TTC549 (cell line): Measurements from ENCODE around the gene MARS1.

ENCODE experiments used
- FAIRE-seq: peaks from 2 replicates; lab custom pipeline; 2012; peaks lifted over from hg19 to GRCh38; lab: Jason Lieb, UNC

MARS1 gene

GRCh38 chr12:57531836-57532235 lies 44.0 kb downstream of the MARS1 start:
- no peak for FAIRE-seq

GRCh38 chr12:57533108-57533507 lies 45.2 kb downstream of the MARS1 start:
- no peak for FAIRE-seq

GRCh38 chr12:57534250-57534649 lies 46.4 kb downstream of the MARS1 start:
- FAIRE-seq, result no peak

DNA sequence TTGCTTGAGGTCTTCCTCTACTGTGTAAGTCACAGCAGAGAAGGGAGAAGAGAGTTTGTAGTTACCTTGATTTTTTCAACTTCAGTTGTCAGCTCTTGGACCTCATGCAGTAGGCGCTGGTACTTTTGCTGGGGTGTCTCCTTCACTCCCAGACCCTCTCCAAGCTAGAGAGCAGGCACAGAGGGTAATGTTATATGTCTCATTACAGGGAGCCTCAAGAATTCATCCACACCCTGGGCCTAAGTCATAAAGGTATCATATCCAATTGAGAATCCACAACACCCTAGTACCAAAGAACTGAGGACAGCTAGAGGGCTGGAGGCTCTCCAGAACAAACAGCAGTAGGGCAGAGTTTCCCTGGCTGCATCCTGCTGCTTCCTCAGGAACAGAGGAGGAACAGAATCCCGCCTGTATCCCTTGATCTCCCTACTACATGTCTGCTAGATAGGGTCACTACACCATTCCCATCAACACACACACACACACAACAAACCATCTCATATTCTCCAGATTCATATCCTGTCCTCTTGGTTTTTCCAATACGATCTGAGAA lies 47.2 kb downstream of the MARS1 start:
- FAIRE-seq, result no peak

DNA sequence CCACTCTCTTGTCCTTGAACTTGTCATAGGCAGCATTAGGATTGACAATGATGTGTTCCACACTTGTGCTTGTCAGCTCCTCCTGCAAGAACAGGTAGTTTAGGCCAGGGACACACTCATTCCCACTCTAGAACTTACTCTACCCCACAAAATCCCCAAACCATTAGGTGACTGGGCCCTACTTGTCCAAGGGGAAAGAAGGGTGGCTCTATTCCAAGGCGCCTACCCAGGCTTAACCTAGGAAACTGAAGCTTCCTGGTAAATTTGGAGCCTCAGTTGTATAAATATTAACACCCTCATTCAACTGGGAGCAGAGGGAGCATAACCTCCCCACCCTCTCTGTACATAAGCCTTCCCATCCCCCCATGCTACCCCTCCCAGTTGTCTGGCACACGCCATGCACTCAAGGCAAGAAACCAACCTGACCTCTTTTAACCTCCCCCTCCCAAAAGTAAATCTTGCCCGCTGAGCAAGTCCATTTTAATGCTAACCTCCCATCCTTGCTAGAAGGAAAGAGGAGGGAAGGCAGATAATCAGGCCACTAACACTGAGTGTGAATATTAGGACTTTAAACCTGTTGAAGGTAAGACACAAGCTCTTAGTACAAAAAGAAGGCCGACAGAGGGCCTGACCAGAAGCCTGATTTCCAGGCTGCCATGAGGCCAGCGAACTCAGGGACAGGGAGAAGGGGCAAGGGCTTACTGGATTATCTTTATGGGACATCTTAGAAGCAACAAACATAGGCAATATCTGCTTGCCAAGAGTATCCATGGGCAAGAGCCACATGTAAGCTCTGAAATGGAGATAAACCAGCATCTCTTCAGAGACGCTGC lies 48.1 kb downstream of the MARS1 start:
- FAIRE-seq, result no peak

DNA sequence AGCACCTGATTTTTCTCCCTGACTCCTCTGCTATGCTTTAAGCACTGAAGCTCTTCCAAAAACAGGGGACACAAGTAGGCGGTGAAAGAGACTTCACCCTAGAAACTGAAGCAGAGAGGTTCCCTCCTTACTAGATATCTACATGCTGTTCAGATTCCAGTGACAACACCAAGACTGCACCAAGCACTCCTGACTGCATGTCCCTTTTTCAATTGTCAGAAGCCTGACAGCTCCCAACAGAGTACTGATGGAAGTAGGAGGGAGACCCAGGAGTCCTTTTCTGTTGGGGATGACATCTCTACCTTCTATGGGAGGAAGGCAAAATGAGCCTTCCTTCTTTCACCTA lies 48.7 kb downstream of the MARS1 start:
- no peak for FAIRE-seq

- no peak for FAIRE-seq
Measured at GRCh38 chr12:57539134-57539768, 51.4 kb downstream of the MARS1 start.

DNA sequence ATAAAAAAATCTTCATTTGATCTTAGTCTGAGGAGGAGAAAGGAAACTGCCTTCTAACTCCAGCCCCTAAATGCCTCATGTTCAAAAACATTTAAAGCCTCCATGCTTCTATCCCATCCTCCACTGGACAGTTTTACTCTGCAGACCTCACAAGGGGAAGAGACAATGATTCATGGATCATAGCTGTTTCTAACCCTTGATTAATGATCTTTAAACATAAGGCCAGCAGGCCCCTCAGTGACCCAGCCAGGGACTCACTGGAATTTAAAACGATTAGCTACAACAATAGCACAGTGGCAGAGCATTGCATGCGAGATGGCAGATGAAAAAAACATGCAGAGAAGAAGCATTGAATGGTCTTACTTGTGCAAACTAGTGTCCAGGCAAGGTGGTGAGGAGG lies 53.1 kb downstream of the MARS1 start:
- FAIRE-seq, result no peak

DNA sequence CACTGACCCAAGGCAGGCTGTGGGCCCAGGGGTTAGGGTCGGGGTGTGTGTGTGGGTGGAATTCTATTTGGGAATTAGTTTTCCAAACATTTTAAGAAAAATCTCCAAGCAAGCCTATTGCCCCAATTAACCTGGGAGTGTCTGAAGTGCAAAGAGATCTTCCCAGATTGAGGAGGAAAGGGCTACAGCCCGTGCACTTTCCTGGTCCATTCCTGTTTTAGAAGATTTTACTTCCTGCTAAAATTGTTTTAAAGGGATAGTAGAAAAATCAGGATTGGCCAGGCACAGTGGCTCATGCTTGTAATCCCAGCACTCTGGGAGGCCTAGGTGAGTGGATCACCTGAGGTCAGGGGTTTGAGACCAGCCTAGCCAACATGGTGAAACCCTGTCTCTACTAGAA lies 53.8 kb downstream of the MARS1 start:
- FAIRE-seq, result no peak

DNA sequence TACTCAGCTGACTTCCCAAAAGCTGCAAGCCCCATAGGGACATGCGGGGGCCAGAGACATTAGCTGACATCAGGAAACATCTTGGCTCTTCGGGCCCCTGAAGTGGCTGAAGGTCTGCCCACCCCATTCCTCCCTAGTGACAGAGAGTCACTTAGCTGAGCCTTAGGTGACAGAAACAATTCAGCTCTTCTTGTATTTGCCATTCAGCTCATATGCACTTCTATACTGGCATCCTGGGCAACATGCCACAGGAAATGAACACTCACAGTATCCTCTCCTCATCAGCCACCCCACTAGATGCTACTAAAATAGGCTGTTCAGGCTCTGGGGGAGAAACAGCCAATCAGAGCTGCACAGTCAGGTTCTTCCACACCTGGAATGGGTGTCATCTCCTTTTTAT lies 55.7 kb downstream of the MARS1 start:
- no peak for FAIRE-seq

DNA sequence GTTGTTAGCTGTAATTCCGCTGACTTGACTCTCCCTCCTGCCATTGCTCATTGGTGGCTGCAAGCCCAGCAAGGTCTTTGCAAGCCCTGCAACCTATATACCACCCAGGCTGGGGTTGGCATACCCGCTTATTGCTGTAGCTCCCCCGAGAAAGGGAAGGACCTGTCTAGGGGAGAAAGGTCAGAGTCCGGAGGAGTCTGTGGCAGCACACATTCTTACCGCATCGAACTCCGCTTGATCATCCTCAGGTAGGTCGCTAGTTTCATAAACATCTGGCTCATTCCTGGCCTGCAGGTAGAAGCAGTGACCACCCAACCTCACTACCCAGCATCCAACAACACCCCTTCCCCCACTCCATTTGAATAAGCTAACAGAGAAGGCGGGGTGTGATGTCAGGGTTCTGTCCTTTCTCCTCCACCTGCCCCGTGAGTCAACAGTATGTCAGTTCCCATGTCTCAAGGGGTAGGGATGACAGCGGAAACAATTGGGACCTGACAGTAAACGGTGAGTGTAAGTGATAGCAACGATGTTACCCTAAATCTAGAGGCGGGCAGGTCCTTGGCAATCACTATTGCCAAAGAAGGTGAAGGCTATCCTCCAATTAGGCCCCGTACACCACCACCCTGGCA lies 58.1 kb downstream of the MARS1 start:
- no peak for FAIRE-seq

- FAIRE-seq, result no peak
Measured at GRCh38 chr12:57546438-57547287, 58.8 kb downstream of the MARS1 start, which contains the start of gene DCTN2. TSS of gene DCTN2 (minus strand) at chr12:57547192. CDS start at chr12:57547063, 129 bp downstream.

- FAIRE-seq, result peak; percentile 87
Measured at GRCh38 chr12:57547288-57548012, 59.6 kb downstream of the MARS1 start.

DNA sequence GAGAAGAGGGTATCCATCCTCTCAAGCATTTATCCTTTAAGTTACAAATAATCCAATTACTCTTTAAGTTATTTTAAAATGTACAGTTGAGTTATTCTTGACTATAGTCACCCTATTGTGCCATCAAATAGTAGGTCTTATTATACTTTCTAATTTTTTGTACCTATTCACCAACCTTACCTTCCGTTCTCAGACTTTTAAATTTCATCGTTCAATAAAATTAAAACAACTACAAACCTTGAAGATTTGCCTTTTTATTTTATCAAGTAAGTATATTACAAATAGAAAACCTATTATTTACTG lies 60.1 kb downstream of the MARS1 start:
- no peak for FAIRE-seq

DNA sequence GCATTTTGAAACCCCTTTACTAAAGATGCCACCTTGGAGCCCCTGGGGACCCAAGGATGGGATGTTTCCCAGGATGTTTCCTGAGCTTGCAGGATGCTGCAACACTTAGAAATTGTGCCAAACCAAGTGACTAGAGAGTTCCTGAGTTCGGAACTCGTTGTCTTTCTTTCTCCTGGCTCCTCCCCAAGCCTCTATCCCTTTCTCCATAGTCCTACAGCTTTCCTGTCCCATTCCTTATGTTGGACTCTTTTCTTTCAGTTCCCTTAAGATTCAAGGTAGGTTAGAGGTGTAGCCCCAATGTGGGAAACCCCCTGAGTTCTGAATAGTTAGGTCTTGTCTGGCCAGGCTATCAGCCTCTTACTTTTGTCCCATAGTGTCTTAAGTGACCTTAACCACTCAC lies 60.6 kb downstream of the MARS1 start:
- FAIRE-seq, result no peak

- no peak for FAIRE-seq
Measured at GRCh38 chr12:57549203-57549908, 61.5 kb downstream of the MARS1 start.

- FAIRE-seq, result no peak
Measured at GRCh38 chr12:57549909-57550640, 62.2 kb downstream of the MARS1 start, which contains the start of gene KIF5A. TSS of gene KIF5A (plus strand) at chr12:57550044. CDS start at chr12:57550272, 228 bp downstream.

DNA sequence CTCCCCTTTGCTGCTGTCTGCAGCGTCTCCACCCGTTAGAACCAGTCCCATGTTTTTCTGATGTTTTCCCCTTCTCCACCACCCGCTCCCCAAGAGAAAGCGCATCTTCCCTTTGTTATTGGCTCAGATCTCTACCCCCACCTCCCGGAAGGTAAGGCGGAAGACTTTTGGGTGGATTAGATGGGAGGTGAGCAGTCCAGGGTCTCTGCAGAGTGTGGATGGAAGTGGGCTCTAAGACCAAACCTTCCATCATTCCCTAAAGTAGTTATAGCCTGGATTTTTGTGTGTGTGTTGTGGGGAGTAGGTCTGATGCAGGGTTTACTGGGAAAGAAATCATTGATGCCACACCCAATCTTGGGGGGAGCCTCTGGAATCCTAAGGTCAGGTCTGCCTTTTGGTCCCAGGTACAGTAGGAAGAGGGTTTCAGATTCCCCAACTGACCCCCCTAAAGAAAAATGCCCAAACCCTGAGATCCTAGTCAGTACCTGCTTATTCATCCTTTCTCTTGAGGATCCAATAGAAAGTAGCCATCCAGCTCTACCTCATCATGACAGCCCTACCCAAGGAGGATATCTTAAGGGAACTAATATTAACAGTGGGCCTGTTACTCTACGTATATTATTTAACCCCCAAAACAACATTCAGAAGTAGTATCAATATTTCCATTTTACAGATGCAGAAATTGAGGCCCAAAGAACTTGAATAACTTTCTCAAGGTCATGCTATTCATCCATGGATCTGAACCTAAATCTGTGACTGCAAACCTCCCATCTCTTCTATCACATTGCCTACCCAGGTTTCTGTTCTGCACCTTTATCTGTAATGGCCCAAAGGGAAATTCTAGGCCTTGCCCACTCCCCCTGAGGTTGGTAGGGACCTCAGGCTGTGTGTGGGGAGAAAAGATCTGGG lies 63.0 kb downstream of the MARS1 start:
- FAIRE-seq, result no peak

DNA sequence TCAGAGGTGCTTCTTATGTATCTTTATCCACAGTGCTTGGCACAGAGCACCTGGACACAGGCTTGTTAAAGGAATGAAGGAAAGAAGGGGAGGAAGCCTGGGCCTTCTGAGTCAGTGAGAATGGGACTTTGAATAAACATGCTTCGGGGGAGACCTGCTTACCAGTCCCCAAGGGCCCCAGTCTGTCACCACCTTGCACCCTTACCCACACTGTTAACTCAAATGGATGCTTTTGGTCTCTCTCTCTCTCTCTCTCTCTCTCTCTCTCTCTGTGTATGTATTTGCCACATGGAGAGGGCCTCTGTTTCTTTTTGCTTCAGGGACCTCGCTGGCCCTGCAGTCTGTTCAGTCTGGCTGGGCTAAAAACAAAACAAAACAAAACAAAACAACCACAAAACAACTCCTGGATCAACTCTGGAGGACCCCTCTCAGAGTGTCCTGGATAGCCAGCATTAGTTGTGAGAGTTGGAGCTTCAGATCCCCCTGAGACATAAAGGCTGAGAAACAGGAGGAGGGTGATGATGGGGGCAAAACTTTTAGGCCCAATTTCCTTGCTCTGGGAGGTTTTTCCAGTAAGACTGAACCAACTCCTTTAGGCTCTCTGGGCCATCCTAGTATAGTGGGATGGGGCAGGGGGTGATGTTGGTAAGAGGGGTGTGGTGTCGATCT lies 63.9 kb downstream of the MARS1 start:
- no peak for FAIRE-seq
